22Rv1 (cell line): ENCODE results near the gene TAF1C.

Source experiments
- ZFX ChIP-seq: fragments of 450-650 bp; IDR thresholded peaks from 2 replicates; pipeline ENCODE4 v1.6.1; 2017; ENCODE audit warnings: antibody characterized with exemption, borderline replicate concordance
- TF ChIP-seq, protein P1 (sequence below): fragments of 450-650 bp; IDR thresholded peaks from 2 replicates; pipeline ENCODE4 v1.5.1; 2017; ENCODE audit warnings: mild to moderate bottlenecking

DNA sequence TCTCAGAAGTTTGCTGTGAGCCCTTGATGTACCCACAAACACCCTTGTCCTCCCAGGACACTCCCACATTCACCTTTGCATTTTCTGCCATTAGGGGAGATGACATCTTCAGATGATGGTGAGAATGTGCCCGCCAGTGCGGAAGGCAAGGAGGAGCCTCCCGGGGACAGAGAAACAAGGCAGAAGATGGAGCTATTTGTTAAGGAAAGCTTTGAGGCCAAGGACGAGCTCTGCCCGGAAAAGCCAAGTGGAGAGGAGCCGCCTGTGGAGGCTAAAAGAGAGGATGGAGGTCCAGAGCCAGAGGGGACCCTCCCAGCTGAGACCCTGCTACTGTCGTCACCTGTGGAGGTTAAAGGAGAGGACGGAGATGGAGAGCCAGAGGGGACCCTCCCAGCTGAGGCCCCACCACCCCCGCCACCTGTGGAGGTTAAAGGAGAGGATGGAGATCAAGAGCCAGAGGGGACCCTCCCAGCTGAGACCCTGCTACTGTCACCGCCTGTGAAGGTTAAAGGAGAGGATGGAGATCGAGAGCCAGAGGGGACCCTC, 17.0 kb downstream of the TAF1C start:
- TF ChIP-seq, protein P1, sequence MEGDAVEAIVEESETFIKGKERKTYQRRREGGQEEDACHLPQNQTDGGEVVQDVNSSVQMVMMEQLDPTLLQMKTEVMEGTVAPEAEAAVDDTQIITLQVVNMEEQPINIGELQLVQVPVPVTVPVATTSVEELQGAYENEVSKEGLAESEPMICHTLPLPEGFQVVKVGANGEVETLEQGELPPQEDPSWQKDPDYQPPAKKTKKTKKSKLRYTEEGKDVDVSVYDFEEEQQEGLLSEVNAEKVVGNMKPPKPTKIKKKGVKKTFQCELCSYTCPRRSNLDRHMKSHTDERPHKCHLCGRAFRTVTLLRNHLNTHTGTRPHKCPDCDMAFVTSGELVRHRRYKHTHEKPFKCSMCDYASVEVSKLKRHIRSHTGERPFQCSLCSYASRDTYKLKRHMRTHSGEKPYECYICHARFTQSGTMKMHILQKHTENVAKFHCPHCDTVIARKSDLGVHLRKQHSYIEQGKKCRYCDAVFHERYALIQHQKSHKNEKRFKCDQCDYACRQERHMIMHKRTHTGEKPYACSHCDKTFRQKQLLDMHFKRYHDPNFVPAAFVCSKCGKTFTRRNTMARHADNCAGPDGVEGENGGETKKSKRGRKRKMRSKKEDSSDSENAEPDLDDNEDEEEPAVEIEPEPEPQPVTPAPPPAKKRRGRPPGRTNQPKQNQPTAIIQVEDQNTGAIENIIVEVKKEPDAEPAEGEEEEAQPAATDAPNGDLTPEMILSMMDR, result no peak
- TF ChIP-seq ZFX, result no peak
